OCI-LY7 (cell line): Measurements from ENCODE around the gene BAHCC1. TPM values are rescaled to one million over a fixed set of nuclear protein-coding genes. Genes with fewer than 3 reads are reported as not detected.

Experiments
- BruUV-seq: library from RNA; stranded (reverse); fragments of 400-500 nt; replicated peaks from 2 replicates; lab custom pipeline; 2021; lab: Mats Ljungman, UMichigan
- CTCF ChIA-PET: fragments of 300-600 bp; sonication (Branson Sonifier 250); formaldehyde crosslinking; loops from one replicate; lab custom pipeline; 2022; ENCODE audit warnings: antibody characterized with exemption; ENCODE audit not compliant: unreplicated experiment; lab: Charles Lee
- POLR2A ChIA-PET: fragments of 300-600 bp; sonication (Branson Sonifier 250); formaldehyde crosslinking; loops from one replicate; lab custom pipeline; 2022; ENCODE audit warnings: antibody characterized with exemption; lab: Charles Lee
- DNase-seq: peaks from one replicate; pipeline ENCODE4 v3.0.0-alpha.2; 2015; ENCODE audit warnings: low spot score
- H2AFZ ChIP-seq: fragments of 200-600 bp; sonication (generic), shearing (Covaris generic); 2 replicates; pipeline ENCODE4 v1.6.1; 2014; ENCODE audit warnings: mild to moderate bottlenecking, antibody characterized with exemption, low read length, moderate library complexity
- H3K27ac ChIP-seq: fragments of 200-600 bp; sonication (generic); 2 replicates; pipeline ENCODE4 v1.5.1; 2014; ENCODE audit warnings: mixed run types, low read depth, mild to moderate bottlenecking, moderate library complexity, low read length, inconsistent platforms; ENCODE audit not compliant: poor library complexity, severe bottlenecking
- H3K36me3 ChIP-seq: fragments of 200-600 bp; sonication (generic); 2 replicates; pipeline ENCODE4 v1.6.1; 2014; ENCODE audit warnings: mild to moderate bottlenecking, antibody characterized with exemption, low read length, moderate library complexity, mixed read lengths; ENCODE audit not compliant: insufficient read depth
- H3K4me1 ChIP-seq: fragments of 200-600 bp; sonication (generic); 2 replicates; pipeline ENCODE4 v1.5.1; 2014; ENCODE audit warnings: mild to moderate bottlenecking, low read length; ENCODE audit not compliant: insufficient read depth, poor library complexity, severe bottlenecking
- H3K4me2 ChIP-seq: fragments of 200-600 bp; sonication (generic); 2 replicates; pipeline ENCODE4 v1.6.1; 2014; ENCODE audit warnings: mild to moderate bottlenecking, low read length
- H3K4me3 ChIP-seq: fragments of 200-600 bp; sonication (generic); 2 replicates; pipeline ENCODE4 v1.5.1; 2014; ENCODE audit warnings: mild to moderate bottlenecking, low read depth, low read length; ENCODE audit not compliant: poor library complexity, severe bottlenecking
- H3K79me2 ChIP-seq: fragments of 200-600 bp; sonication (generic); 2 replicates; pipeline ENCODE4 v1.6.1; 2016; ENCODE audit warnings: low read depth, mild to moderate bottlenecking, low read length, moderate library complexity, mixed read lengths; ENCODE audit not compliant: insufficient read depth
- H3K9me2 ChIP-seq: fragments of 200-600 bp; sonication (generic); 2 replicates; pipeline ENCODE4 v1.6.1; 2016; ENCODE audit warnings: mild to moderate bottlenecking, low read length, mixed read lengths; ENCODE audit not compliant: insufficient read depth
- H3K9me3 ChIP-seq: fragments of 200-600 bp; sonication (generic); 2 replicates; pipeline ENCODE4 v1.6.1; 2014; ENCODE audit warnings: mild to moderate bottlenecking, mixed run types, low read length, mixed read lengths
- H4K20me1 ChIP-seq: fragments of 200-600 bp; sonication (generic); 2 replicates; pipeline ENCODE4 v1.6.1; 2014; ENCODE audit warnings: mild to moderate bottlenecking, antibody characterized with exemption, low read length, moderate library complexity, mixed read lengths; ENCODE audit not compliant: insufficient read depth
- CTCF ChIP-seq: fragments of 200-600 bp; sonication (generic); conservative IDR thresholded peaks from 2 replicates; pipeline ENCODE4 v1.5.1; 2014; ENCODE audit warnings: mild to moderate bottlenecking, antibody characterized with exemption, low read length, moderate library complexity, mixed read lengths
- EZH2phosphoT487 ChIP-seq: fragments of 200-600 bp; sonication (generic); IDR thresholded peaks from 2 replicates; pipeline ENCODE4 v1.6.1; 2018; ENCODE audit warnings: low read depth, borderline replicate concordance, mild to moderate bottlenecking, mixed run types, antibody characterized with exemption, low read length, moderate library complexity, mixed read lengths
- intact Hi-C: fragments of 100-400 bp; cut with micrococcal nuclease; formaldehyde crosslinking; loops from one replicate; pipeline ENCODE4 v1.10.0; 2022; ENCODE audit not compliant: unreplicated experiment
- total RNA-seq, 2 experiments: library from RNA; depleted of rRNA in 1 of 2; stranded (reverse); fragments of >200 nt in 1 of 2; shearing (Covaris generic) in 1 of 2; gene quantifications; 2 replicates each; pipeline ENCODE4 v1.2.3, GENCODE V29; 2014 to 2022

Gene BAHCC1
- total RNA-seq, 2 experiments from 2014 or later: 5.2 to 5.5 TPM

- Histone ChIP-seq H3K27ac (no peak overlapping the region), H3K79me2 (no peaks in the 10 kb centered on the region), H2AFZ (no peak overlapping the region), H3K9me3 (no peaks in the 10 kb centered on the region), H3K4me2 (no peak overlapping the region), H3K4me3 (no peak overlapping the region), H3K9me2 (no peaks in the 10 kb centered on the region), H3K36me3 (no peaks in the 10 kb centered on the region), H4K20me1 (no peaks in the 10 kb centered on the region), H3K4me1 (no peaks in the 10 kb centered on the region)
- POLR2A ChIA-PET: no interaction called here
- TF ChIP-seq CTCF (peak; percentile 47), EZH2phosphoT487 (no peak)
- CTCF ChIA-PET: no interaction called here
- intact Hi-C loops: no loop called here
- BruUV-seq: no TSS peak
- DNase-seq: no peak
These were observed 50.6 kb downstream of the BAHCC1 start for GRCh38 chr17:81445642-81446503.

GRCh38 chr17:81447331-81447933, 52.2 kb downstream of the BAHCC1 start:
- H3K36me3 ChIP-seq: no peaks in the 10 kb centered on the region
- BruUV-seq: no TSS peak
- ChIA-PET CTCF (no interaction called here), POLR2A (no interaction called here)
- H2AFZ ChIP-seq: no peak overlapping the region
- TF ChIP-seq CTCF (no peak), EZH2phosphoT487 (no peak)
- no peak overlapping the region for H3K27ac ChIP-seq
- no peaks in the 10 kb centered on the region for H3K79me2 ChIP-seq
- no peak for DNase-seq
- no peak overlapping the region for H3K4me3 ChIP-seq
- intact Hi-C loops: no loop called here
- H4K20me1 ChIP-seq: no peaks in the 10 kb centered on the region
- H3K9me2 ChIP-seq: no peaks in the 10 kb centered on the region
- no peaks in the 10 kb centered on the region for H3K9me3 ChIP-seq
- H3K4me1 ChIP-seq: no peaks in the 10 kb centered on the region
- H3K4me2 ChIP-seq: no peak overlapping the region

GRCh38 chr17:81448442-81448841, 53.2 kb downstream of the BAHCC1 start:
- Histone ChIP-seq H3K4me3 (no peak overlapping the region), H3K9me3 (no peaks in the 10 kb centered on the region), H3K9me2 (no peaks in the 10 kb centered on the region), H3K36me3 (no peaks in the 10 kb centered on the region), H4K20me1 (no peaks in the 10 kb centered on the region), H3K79me2 (no peaks in the 10 kb centered on the region), H2AFZ (no peak overlapping the region), H3K4me2 (no peak overlapping the region), H3K4me1 (peaks cover 9% of the 10 kb centered on the region), H3K27ac (no peak overlapping the region)
- no peak for TF ChIP-seq EZH2phosphoT487
- no peak for TF ChIP-seq CTCF
- BruUV-seq: no TSS peak
- POLR2A ChIA-PET: interaction anchor here (0.6 kb wide), 1 partner anchor 190 kb away, joined by 3 read pairs; no protein-coding TSS in a partner anchor
- DNase-seq: no peak
- CTCF ChIA-PET: no interaction called here
- intact Hi-C loops: no loop called here
